Endothelial cell of umbilical vein (primary cell): ENCODE measurements around the gene CARD9. TPM values are rescaled to one million over a fixed set of nuclear protein-coding genes. Genes with fewer than 3 reads are reported as not detected.

Experiments
- BruUV-seq: library from RNA; stranded (reverse); fragments of 400-500 nt; replicated peaks from 2 replicates; lab custom pipeline; 2021; lab: Mats Ljungman, UMichigan
- CTCF ChIA-PET: fragments of 300-600, 350-600 bp; sonication (Branson Sonifier 250); formaldehyde crosslinking; loops from one replicate; lab custom pipeline; 2021; ENCODE audit warnings: antibody characterized with exemption, inconsistent platforms; lab: Charles Lee
- POLR2A ChIA-PET: fragments of 300-600, 350-600 bp; sonication (Branson Sonifier 250); formaldehyde crosslinking; loops from one replicate; lab custom pipeline; 2021; ENCODE audit warnings: antibody characterized with exemption, inconsistent platforms; lab: Charles Lee
- DNase-seq: peaks from one replicate; pipeline ENCODE4 v3.0.0-alpha.2; 2011; ENCODE audit warnings: low read depth, low spot score
- FAIRE-seq: peaks from 2 replicates; lab custom pipeline; 2011; peaks lifted over from hg19 to GRCh38; lab: Jason Lieb, UNC
- H2AFZ ChIP-seq: 2 replicates; pipeline ENCODE4 v1.6.0; 2012; ENCODE audit warnings: low read depth, low read length, control low read depth, inconsistent platforms
- H3K27ac ChIP-seq: 2 replicates; pipeline ENCODE4 v1.5.1; 2011; ENCODE audit warnings: low read depth, mild to moderate bottlenecking, control low read depth, low read length, moderate library complexity; ENCODE audit not compliant: insufficient read depth
- H3K27me3 ChIP-seq, 2 experiments: 2 replicates each; pipeline versions ENCODE4 v1.6.0 to v1.6.1; 2011; ENCODE audit warnings: low read length in 2 of 2, mixed read lengths in 1 of 2; ENCODE audit not compliant: control insufficient read depth in 2 of 2, insufficient read depth in 2 of 2
- H3K36me3 ChIP-seq, 2 experiments: 2 replicates in 1 of 2; 3 replicates in 1 of 2; pipeline ENCODE4 v1.5.1; 2011; ENCODE audit warnings: low read length in 2 of 2, mild to moderate bottlenecking in 1 of 2, moderate library complexity in 1 of 2; ENCODE audit not compliant: control insufficient read depth in 2 of 2, insufficient read depth in 2 of 2; ENCODE audit errors: extremely low read depth in 1 of 2
- H3K4me1 ChIP-seq: 3 replicates; pipeline ENCODE4 v1.5.1; 2011; ENCODE audit warnings: mild to moderate bottlenecking, low read length; ENCODE audit not compliant: control insufficient read depth, insufficient read depth; ENCODE audit errors: extremely low read depth
- H3K4me2 ChIP-seq: 2 replicates; pipeline ENCODE4 v1.6.1; 2011; ENCODE audit warnings: low read length, control low read depth, mixed read lengths; ENCODE audit not compliant: insufficient read depth
- H3K4me3 ChIP-seq, 3 experiments: fragments of 200-600 bp in 1 of 3; sonication (generic), shearing (Covaris generic) in 1 of 3; replicated peaks in 1 of 3; 2 replicates each; pipeline ENCODE4 v1.5.1; 2011 to 2016; ENCODE audit warnings: control low read depth in 3 of 3, low read length in 3 of 3, mild to moderate bottlenecking in 2 of 3, inconsistent platforms in 1 of 3, low read depth in 1 of 3, moderate library complexity in 1 of 3; ENCODE audit not compliant: insufficient read depth in 1 of 3
- H3K79me2 ChIP-seq: 2 replicates; pipeline ENCODE4 v1.6.0; 2012; ENCODE audit warnings: low read length, inconsistent platforms; ENCODE audit not compliant: control insufficient read depth, insufficient read depth
- H3K9ac ChIP-seq: replicated peaks from 2 replicates; pipeline ENCODE3; 2011; ENCODE audit warnings: low read length, control low read depth; ENCODE audit not compliant: insufficient read depth; ENCODE audit errors: extremely low read depth
- H3K9me1 ChIP-seq: replicated peaks from 3 replicates; pipeline ENCODE4 v1.6.0; 2011; ENCODE audit warnings: mild to moderate bottlenecking, low read length; ENCODE audit not compliant: control insufficient read depth, insufficient read depth; ENCODE audit errors: extremely low read depth
- H3K9me3 ChIP-seq: replicated peaks from 2 replicates; pipeline ENCODE4 v1.5.1; 2012; ENCODE audit warnings: low read length, inconsistent platforms; ENCODE audit not compliant: control insufficient read depth, insufficient read depth
- H4K20me1 ChIP-seq: replicated peaks from 2 replicates; pipeline ENCODE3; 2011; ENCODE audit warnings: mild to moderate bottlenecking, low read length; ENCODE audit not compliant: control insufficient read depth, insufficient read depth; ENCODE audit errors: extremely low read depth
- CTCF ChIP-seq, 2 donors: IDR thresholded peaks; 1 replicate in 1 of 2; 2 replicates in 1 of 2; pipeline ENCODE4 v1.5.1; 2011; ENCODE audit warnings: low read length in 2 of 2, mild to moderate bottlenecking in 2 of 2, moderate library complexity in 2 of 2, control low read depth in 1 of 2, inconsistent platforms in 1 of 2, low read depth in 1 of 2; ENCODE audit not compliant: insufficient read depth in 1 of 2; ENCODE audit errors: extremely low read depth in 1 of 2
- EZH2 ChIP-seq: IDR thresholded peaks from 2 replicates; pipeline ENCODE4 v1.6.1; 2012; ENCODE audit warnings: borderline replicate concordance, low read depth, mild to moderate bottlenecking, moderate library complexity, low read length, inconsistent platforms; ENCODE audit not compliant: severe bottlenecking
- FOS ChIP-seq: IDR thresholded peaks from 2 replicates; pipeline ENCODE4 v1.6.1; 2011; ENCODE audit warnings: mild to moderate bottlenecking, low read length, moderate library complexity, borderline replicate concordance; ENCODE audit not compliant: insufficient read depth
- GATA2 ChIP-seq: IDR thresholded peaks from 2 replicates; pipeline ENCODE4 v1.7.0; 2011; ENCODE audit warnings: low read depth, mild to moderate bottlenecking, moderate library complexity, mixed read lengths, low read length; ENCODE audit not compliant: insufficient read length, insufficient read depth
- JUN ChIP-seq: IDR thresholded peaks from 2 replicates; pipeline ENCODE4 v1.6.1; 2011; ENCODE audit warnings: borderline replicate concordance, low read depth; ENCODE audit not compliant: insufficient read length, insufficient read depth
- MAX ChIP-seq: IDR thresholded peaks from 2 replicates; pipeline ENCODE4 v1.6.1; 2011; ENCODE audit not compliant: insufficient read depth, insufficient read length
- MYC ChIP-seq: IDR thresholded peaks from one replicate; pipeline ENCODE4 v1.6.1; 2011; ENCODE audit warnings: mild to moderate bottlenecking, low read depth, low read length
- POLR2A ChIP-seq: IDR thresholded peaks from 2 replicates; pipeline ENCODE4 v1.6.1; 2012; ENCODE audit warnings: low read depth, mild to moderate bottlenecking, control low read depth, low read length
- POLR2AphosphoS5 ChIP-seq: IDR thresholded peaks from 2 replicates; pipeline ENCODE4 v1.6.1; 2012; ENCODE audit warnings: low read depth, mild to moderate bottlenecking, control low read depth, low read length, moderate library complexity; ENCODE audit not compliant: insufficient read depth
- dilution Hi-C: fragments of 300-500 bp; cut with MboI; formaldehyde crosslinking; loops from one replicate; pipeline ENCODE4 v1.15.0; 2019; ENCODE audit warnings: low sequenced_read_pairs; ENCODE audit not compliant: extremely low pct_ligation_motif_present
- intact Hi-C: fragments of 100-400 bp; cut with micrococcal nuclease; formaldehyde crosslinking; loops from one replicate; pipeline ENCODE4 v1.10.0; 2022
- polyA plus RNA-seq, 4 experiments: library from polyadenylated mRNA; depleted of rRNA in 3 of 4; stranded (reverse) in 3 of 4; unstranded in 1 of 4; fragments of >200 nt; gene quantifications; 2 replicates each; pipeline versions ENCODE4 v1.2.1 to v1.2.3, GENCODE V29; 2011 to 2012; ENCODE audit warnings: missing spikeins in 1 of 4
- total RNA-seq: library from RNA; stranded (reverse); gene quantifications from 2 replicates; pipeline ENCODE4 v1.2.3, GENCODE V29; 2021

The CARD9 gene
- total and polyA plus RNA-seq, 2 donors (not counting 3 experiments of a cell fraction or from before 2014, with no cell fraction given), result 0.22 to 0.71 TPM

GRCh38 chr9:136353088-136353487 is 20.4 kb downstream of the CARD9 start:
- Histone ChIP-seq H3K4me2 (no peak overlapping the region), H3K9ac (no peak overlapping the region), H3K79me2 (no peaks in the 10 kb centered on the region), H3K4me3 (no peak overlapping the region), H3K36me3 (peaks cover 0 to 5% of the 10 kb centered on the region in 2 experiments), H4K20me1 (no peaks in the 10 kb centered on the region), H3K27me3 (no peaks in the 10 kb centered on the region), H3K9me3 (no peaks in the 10 kb centered on the region), H3K9me1 (no peaks in the 10 kb centered on the region), H3K4me1 (no peaks in the 10 kb centered on the region), H2AFZ (no peak overlapping the region), H3K27ac (no peak overlapping the region)
- TF ChIP-seq CTCF (IDR thresholded peaks at IDR 0.05; ENCODE audit: extremely low read depth in 1 of 2, insufficient read depth in 1 of 2, low read depth in 1 of 2, low read length in 2 of 2) (no peak), POLR2AphosphoS5 (no peak), EZH2 (no peak), POLR2A (no peak)
- dilution Hi-C loops, result no loop called here
- DNase-seq (no peak), FAIRE-seq (no peak)
- POLR2A ChIA-PET, result no interaction called here
- CTCF ChIA-PET, result no interaction called here
- no TSS peak for BruUV-seq
- intact Hi-C loops, result no loop called here

- no peak overlapping the region for H3K4me3 ChIP-seq
- dilution Hi-C loops, result no loop called here
- intact Hi-C loops, result no loop called here
- no peak overlapping the region for H2AFZ ChIP-seq
- H4K20me1 ChIP-seq, result no peaks in the 10 kb centered on the region
- H3K9me3 ChIP-seq, result no peaks in the 10 kb centered on the region
- DNase-seq, result no peak
- no peak overlapping the region for H3K9ac ChIP-seq
- H3K4me1 ChIP-seq, result no peaks in the 10 kb centered on the region
- no peak overlapping the region for H3K27ac ChIP-seq
- H3K79me2 ChIP-seq, result no peaks in the 10 kb centered on the region
- ChIA-PET CTCF (no interaction called here), POLR2A (no interaction called here)
- FAIRE-seq, result no peak
- no peak overlapping the region for H3K4me2 ChIP-seq
- no peaks in the 10 kb centered on the region for H3K27me3 ChIP-seq
- H3K9me1 ChIP-seq, result no peaks in the 10 kb centered on the region
- TF ChIP-seq MAX (no peak), JUN (no peak), MYC (no peak), CTCF (IDR thresholded peaks at IDR 0.05; ENCODE audit: extremely low read depth in 1 of 2, insufficient read depth in 1 of 2, low read depth in 1 of 2, low read length in 2 of 2) (no peak), POLR2A (no peak), FOS (no peak), EZH2 (no peak), GATA2 (no peak), POLR2AphosphoS5 (no peak)
- BruUV-seq, result no TSS peak
- H3K36me3 ChIP-seq, result peaks cover 0 to 5% of the 10 kb centered on the region in 2 experiments
These were observed 20.8 kb downstream of the CARD9 start for GRCh38 chr9:136352682-136353081.
